Measurements from ENCODE around the gene KLK5.
"Not testable (repeated sequence)": the region's sequence is repeated elsewhere in the genome, so short reads cannot be mapped to it uniquely, and the experiment has no call there.

The KLK5 gene

GRCh38 chr19:50899569-50899968 lies 53.3 kb downstream of the KLK5 start:
- H3K27ac ChIP-seq, result no peak overlapping the region
- no peak for DNase-seq (ENCODE audit: low spot score)
- H3K4me3 ChIP-seq, result no peak overlapping the region
- no peak for TF ChIP-seq CTCF (IDR thresholded peaks at IDR 0.05)

- no peak for DNase-seq (ENCODE audit: low spot score)
- TF ChIP-seq CTCF (IDR thresholded peaks at IDR 0.05), result no peak
- H3K27ac ChIP-seq, result no peak overlapping the region
- H3K4me3 ChIP-seq, result no peak overlapping the region
Measured at GRCh38 chr19:50898018-50898417, 54.8 kb downstream of the KLK5 start.

- no peak for TF ChIP-seq CTCF (IDR thresholded peaks at IDR 0.05)
- Histone ChIP-seq H3K27ac (no peak overlapping the region), H3K4me3 (no peak overlapping the region)
- DNase-seq (ENCODE audit: low spot score), result no peak
Measured at GRCh38 chr19:50897612-50898011, 55.2 kb downstream of the KLK5 start.

DNA sequence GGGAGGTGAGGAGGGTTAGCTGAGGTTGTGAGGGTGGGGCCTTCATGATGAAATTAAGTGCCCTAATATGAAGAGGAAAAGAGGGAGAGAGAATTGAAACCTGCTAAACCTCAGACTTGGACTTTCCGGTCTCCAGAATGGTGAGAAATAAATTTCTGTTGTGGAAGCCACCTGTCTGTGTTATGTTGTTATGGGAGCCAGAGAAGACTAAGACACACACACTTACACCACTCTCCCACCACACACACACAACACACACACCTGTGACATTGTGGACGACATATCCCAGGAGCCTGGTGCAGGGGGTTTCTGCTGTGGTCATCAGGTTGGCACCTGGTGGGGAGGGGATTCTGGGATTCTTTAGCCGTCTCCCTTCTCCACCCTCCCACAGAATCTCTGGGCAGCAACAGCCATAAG lies 55.6 kb downstream of the KLK5 start:
- TF ChIP-seq CTCF (IDR thresholded peaks at IDR 0.05), result no peak
- Histone ChIP-seq H3K4me3 (no peak overlapping the region), H3K27ac (no peak overlapping the region)
- no peak for DNase-seq (ENCODE audit: low spot score)

DNA sequence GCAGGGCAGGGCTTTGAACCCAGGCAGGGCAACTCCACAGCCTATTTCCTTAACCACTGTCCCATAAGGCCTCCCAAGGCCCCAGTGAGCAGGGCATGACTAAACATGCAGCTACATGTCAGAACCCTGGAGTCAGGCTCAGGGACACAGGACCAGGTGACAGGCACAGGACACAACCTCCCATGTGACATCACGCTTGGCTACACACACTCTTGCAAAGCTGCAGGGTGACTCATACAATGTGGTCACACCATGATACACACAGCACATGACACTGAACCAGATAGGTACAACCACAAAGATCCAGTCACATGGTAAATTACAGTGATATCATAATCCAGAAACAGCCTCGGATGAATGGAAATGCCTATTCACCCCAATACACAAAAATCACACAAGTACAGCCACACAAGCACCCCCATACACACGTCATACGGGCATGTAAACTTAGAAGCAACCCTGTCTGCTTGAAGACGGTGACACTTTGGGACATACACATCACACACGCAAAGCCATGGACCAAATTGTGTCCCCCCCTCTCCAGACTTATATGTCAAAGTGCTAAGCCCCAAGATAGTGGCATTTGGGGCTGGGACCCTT lies 56.1 kb downstream of the KLK5 start:
- H3K27ac ChIP-seq, result no peak overlapping the region
- no peak for DNase-seq (ENCODE audit: low spot score)
- no peak for TF ChIP-seq CTCF (IDR thresholded peaks at IDR 0.05)
- no peak overlapping the region for H3K4me3 ChIP-seq

GRCh38 chr19:50896089-50896590 lies 56.7 kb downstream of the KLK5 start:
- not testable (repeated sequence) for DNase-seq (ENCODE audit: low spot score); H3K4me3 ChIP-seq; H3K27ac ChIP-seq

DNA sequence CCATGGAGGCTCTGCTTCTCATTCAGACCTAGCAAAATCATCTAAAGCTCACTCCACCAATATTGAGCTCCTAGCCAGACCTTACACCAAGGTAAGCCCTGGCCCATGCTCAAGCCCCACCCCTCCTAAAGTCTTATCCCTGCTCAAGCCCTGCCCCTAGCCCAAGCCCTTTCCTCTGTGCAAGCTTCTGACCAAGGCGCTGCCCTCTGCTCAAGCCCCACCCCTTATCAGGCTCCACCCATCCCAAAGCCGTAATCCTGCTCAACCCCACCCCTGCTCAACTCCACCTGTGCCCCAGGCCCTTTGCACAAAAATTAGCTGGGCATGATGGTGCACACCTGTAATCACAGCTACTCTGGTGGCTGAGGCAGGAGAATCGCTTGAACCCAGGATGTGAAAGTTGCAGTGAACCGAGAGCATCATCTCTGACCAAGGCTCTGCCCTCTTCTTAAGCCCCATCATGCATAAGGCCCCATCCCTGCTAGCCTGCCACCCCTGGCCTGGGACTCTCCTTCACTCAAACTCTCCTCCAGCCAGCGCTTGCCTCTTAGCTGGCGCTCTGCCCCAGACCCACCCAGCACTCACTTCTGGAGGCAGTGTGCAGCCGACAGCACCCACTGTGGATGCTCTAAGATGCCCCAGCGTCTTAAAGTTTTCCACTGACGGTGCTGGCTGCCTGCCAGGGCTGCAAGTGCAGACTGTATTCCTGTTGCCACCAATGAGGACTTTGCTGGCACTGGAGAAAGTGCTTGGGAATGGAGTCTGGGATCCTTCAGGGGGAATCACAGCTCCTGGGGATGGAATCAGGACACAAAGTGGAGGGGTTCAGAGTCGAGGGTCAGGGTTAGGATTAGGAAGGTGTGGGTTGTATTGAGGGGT lies 58.1 kb downstream of the KLK5 start:
- no peak overlapping the region for H3K4me3 ChIP-seq
- no peak overlapping the region for H3K27ac ChIP-seq
- no peak for TF ChIP-seq CTCF (IDR thresholded peaks at IDR 0.05)
- DNase-seq (ENCODE audit: low spot score), result no peak
